Esophagus squamous epithelium (tissue), 4 donors: ENCODE measurements around the gene SERPINF2.

ENCODE experiments used
- CTCF ChIP-seq, 6 experiments: fragments of 450-650 bp in 4 of 6; fragments of 200-600 bp in 2 of 6; sonication (generic) in 2 of 6; IDR thresholded peaks; one replicate each; pipeline ENCODE4 v1.5.1; 2016 to 2019; ENCODE audit warnings: antibody characterized with exemption in 6 of 6, mild to moderate bottlenecking in 4 of 6, moderate library complexity in 4 of 6
- POLR2A ChIP-seq, 4 donors: fragments of 450-650 bp; IDR thresholded peaks; one replicate each; pipeline ENCODE4 v1.6.1; 2017; ENCODE audit warnings: antibody characterized with exemption in 4 of 4, mild to moderate bottlenecking in 4 of 4, moderate library complexity in 3 of 4

GRCh38 chr17:1792495-1793446, 50.1 kb downstream of the SERPINF2 start:
- TF ChIP-seq CTCF (IDR thresholded peaks at IDR 0.05), result no peak
- TF ChIP-seq POLR2A (IDR thresholded peaks at IDR 0.05), result no peak
